NCI-H2029 treated with DMSO at 0.1 percent for 48 hours (cell line): ENCODE results near the gene OR1K1.
"Not testable (repeated sequence)": the region's sequence is repeated elsewhere in the genome, so short reads cannot be mapped to it uniquely, and the experiment has no call there.

Source experiments
- DNase-seq: peaks from one replicate; lab custom pipeline; 2025; lab: John Stamatoyannopoulos, UW

The OR1K1 gene

GRCh38 chr9:122800066-122801060 lies at the start of gene OR1K1:
Gene OR1K1 (plus strand): TSS chr9:122800123. CDS start chr9:122800123, 0 bp downstream.
- DNase-seq: no peak

GRCh38 chr9:122754825-122755224 lies 45.1 kb upstream of the OR1K1 start:
- no peak for DNase-seq

DNA sequence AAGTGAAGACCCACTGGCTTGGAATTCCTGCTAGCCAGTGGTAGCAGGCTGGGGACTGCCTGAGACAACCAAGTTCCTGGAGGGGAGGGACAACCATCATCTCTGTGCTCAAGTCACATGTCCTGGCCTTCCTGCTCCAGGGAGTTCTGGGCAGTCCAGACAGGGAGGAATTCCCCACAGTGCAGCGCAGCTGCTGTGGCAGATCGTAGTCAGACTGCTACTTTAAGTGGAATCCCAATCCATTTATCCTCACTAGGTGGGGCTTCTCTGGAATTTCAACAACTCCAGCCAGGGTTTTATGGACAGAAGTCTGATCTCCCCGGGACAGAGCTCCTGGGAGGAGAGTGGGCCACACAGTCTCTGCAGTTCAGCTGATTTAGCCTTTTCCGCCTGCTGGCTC lies 32.1 kb upstream of the OR1K1 start:
- DNase-seq: no peak

- DNase-seq: no peak
These were observed 22.9 kb upstream of the OR1K1 start for GRCh38 chr9:122777052-122777451.

GRCh38 chr9:122777935-122778627 lies 21.8 kb upstream of the OR1K1 start:
- no peak for DNase-seq

DNA sequence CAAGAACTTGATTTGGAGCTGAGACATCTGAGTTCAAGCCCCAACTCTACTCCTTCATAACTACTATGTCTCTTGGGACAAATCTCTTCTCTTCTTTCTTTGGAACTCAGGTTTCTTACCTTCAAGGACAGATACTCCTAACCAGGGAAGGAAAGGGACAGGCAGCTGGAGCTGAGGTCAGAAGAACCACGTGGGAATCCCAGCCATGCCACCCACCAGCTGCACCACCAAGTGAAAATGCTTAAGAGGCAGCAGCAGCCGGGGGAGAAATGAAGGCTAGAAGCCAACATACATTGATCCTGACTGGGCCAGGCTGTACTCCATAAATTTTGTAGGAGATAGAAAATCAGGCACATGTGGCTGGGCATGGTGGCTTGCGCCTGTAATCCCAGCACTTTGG lies 20.7 kb upstream of the OR1K1 start:
- DNase-seq: no peak

DNA sequence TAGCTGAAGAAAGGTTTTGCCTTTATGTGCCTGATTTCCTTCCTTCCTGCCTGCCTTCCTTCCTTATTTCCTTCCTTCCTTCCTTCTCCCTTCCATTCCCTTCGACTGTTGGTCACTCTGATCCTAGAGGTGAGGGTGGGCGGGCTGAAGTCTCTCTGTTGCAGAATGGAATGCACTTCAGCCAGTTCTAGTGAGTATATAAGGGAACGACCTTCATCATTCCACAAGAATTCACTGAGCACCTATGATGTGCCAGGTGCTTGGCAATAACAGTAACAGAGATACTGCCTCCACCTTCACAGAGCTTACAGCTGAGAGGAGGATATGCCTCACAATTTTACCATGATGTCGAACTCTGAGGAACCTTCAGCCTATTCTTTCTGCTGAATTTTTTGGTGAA lies 19.9 kb upstream of the OR1K1 start:
- no peak for DNase-seq

DNA sequence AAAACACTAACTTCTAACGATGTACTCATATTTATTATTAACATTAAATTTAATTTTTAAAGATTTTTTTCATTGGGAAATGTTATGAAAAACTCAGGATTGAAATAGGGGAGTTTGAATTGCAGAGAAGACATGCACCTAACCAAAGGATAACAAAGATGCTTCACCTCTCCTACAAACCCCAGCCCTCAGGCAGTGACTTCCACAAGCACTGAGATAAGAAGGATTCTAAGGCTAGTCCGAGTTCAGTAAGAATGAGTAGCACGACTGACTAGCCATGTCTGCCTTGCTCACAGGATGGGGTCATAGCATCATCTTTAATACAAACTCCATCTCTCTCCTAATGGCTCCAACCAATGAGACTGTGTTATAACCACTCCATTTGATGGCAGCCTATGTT lies 18.3 kb upstream of the OR1K1 start:
- no peak for DNase-seq

DNA sequence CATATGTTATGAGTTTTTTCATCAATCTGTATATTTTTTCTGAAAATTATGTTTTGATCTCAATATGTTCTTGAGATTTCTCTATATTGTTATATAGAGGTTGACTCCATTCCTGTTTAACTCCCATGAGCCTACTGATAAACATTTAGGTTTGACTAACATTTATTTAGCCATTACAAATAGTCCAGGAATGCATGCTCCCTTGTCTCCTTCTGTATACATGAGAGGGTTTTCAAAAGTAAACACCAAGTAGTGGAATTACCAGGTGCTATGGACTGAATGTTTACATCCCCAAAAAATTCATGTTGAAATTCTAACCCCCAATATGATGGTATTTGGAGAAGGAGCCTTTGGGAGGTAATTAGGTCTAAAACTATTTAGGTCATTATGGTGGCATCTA lies 14.7 kb upstream of the OR1K1 start:
- no peak for DNase-seq

DNA sequence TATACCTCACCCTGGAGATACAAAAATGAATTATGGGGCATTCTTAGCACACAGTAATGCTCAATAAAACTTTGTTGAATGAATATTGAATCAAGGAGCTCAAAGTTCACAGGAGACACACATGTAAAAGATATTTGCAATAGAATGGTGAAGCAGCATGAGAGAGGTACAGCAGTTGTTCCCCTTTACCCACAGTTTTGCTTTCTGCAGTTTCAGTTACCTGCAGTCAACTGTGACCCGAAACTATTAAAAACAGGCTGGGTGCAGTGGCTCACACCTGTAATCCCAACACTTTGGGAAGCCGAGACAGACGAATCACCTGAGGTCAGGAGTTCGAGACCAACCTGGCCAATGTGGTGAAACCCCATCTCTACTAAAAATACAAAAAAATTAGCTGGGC lies 13.6 kb upstream of the OR1K1 start:
- DNase-seq: no peak

DNA sequence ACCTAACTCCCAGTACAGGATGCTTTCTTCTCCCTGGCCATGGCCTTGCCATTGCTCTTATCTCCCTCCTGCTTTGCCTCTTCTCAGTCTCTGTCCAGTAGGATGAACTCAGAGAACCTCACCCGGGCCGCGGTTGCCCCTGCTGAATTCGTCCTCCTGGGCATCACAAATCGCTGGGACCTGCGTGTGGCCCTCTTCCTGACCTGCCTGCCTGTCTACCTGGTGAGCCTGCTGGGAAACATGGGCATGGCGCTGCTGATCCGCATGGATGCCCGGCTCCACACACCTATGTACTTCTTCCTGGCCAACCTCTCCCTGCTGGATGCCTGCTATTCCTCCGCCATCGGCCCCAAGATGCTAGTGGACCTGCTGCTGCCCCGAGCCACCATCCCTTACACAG lies 11.1 kb upstream of the OR1K1 start, which contains the start of gene OR5C1:
Gene OR5C1 (plus strand): TSS at position 103 of the 400 bp plus-strand sequence. CDS start 0 bp downstream, at position 103.
- no peak for DNase-seq

DNA sequence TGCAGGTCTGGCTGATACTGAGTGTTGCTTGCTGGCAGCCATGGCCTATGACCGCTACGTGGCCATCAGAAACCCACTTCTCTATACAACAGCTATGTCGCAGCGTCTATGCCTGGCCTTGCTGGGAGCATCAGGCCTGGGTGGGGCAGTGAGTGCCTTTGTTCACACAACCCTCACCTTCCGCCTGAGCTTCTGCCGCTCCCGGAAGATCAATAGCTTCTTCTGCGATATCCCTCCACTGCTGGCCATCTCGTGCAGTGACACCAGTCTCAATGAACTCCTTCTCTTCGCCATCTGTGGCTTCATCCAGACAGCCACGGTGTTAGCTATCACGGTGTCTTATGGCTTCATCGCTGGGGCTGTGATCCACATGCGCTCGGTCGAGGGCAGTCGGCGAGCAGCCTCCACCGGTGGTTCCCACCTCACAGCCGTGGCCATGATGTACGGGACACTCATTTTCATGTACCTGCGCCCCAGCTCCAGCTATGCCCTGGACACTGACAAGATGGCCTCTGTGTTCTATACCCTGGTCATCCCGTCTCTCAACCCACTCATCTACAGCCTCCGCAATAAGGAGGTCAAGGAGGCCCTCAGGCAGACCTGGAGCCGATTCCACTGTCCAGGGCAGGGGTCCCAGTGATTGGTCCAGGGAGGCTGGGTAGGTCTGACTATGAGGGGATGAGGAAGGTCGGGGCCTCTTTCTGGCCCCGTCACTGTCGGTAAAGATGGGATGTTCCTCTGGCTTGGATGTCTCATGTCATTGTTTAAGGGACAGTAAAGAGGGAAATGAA lies 10.5 kb upstream of the OR1K1 start:
- no peak for DNase-seq

- DNase-seq: no peak
These were observed 7.9 kb upstream of the OR1K1 start for GRCh38 chr9:122791872-122792669.

DNA sequence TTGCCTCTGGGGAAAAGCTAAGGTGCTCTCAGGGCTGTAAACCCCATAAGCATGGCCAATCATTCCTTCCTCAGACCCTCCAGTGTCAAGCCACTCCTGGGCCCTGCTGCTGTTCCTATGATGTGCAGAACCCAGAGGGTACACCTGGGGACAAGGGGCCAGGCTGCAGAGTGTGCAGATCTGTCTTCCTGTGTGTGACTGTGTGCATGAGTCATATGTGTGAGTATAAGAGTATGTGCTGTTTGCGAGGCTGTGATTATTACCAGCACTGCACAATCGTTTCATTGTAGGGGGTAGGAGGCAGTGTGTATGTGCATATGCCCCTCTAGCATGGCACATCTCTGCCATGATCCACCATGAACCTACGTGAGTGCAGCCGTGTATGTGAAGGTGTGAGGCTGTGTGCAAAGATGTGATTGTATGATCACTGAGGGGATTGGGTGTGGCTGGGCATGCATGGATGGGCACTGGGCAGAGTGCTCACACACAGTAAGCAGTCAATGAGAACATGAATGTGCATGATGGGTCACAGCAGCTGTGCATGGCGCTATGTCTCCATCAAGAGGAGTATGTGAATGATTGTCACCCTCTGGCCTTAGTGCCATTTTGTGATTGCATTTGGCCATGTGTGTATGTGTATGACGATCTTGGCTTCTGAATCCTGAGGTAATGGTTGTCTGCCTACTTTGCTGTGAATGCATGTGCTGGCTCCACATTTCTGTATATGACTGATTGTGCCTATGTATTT lies 2.4 kb upstream of the OR1K1 start:
- DNase-seq: no peak

DNA sequence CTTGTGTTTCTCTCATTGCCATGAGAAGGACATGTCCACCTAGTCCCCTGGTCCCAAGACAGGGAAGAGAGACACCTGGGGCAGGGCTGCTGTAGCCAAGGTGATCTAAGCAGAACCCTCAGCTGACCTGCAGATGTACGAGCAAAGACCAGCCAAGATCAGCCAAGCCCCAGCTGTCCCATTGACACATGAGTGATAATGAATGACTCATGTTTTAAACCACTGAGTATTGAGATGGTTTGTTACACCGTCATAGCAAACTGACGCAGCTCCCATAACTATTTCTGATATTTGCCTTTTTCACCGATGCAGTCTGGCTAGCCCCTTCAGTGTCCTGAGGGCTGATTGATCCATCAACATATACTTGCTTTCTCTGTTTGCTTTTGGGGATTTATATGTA lies 6.7 kb downstream of the OR1K1 start:
- DNase-seq: no peak

DNA sequence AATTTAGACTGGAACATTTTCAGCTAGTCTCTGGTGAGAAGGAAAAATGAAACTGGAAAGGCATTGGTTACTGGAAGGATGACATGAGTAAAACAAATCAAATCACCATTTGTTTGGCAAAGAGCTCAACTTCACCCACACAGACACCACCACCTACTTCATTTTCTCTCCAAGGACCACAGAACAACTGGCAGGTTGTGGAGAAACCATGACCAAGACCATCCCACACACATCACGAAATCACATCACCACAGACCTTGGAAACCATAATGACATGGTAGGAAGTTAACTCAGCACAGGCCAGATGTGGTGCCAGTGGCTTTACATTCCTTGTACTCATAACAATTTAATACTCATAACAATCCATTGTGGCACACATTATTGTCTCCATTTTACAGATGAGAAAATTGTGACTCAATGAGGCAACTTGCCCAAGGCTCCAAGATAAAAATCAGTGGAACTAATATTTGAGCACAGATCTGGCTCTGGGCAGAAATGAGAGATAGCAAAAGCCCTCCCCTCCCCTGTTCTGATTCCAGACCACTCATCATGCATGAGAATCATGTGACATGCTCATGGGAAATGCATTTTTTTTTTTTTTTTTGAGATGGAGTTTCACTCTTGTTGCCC lies 7.5 kb downstream of the OR1K1 start:
- no peak for DNase-seq

GRCh38 chr9:122808141-122808540 lies 8.2 kb downstream of the OR1K1 start:
- no peak for DNase-seq

- not testable (repeated sequence) for DNase-seq
These were observed 9.3 kb downstream of the OR1K1 start for GRCh38 chr9:122809261-122809660.

GRCh38 chr9:122810306-122810946 lies 10.5 kb downstream of the OR1K1 start:
- peak; percentile 92 for DNase-seq

DNA sequence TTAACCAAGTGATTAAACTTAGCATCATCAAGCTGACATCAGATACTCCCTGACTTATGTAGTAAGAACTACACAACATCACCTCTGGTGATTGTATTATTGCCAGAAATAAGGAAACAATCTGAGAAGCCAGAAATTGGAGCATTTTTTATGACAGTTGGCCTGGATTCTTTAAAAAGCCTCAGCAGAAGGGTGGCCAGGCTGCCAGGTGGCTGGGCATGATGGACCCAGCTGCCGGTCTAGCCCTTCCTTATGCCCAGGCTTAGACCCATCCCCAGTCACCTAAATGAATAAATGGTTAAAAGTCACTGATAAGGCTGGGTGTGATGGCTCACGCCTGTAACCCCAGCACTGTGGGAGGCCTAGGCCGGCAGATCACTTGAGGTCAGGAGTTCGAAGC lies 12.8 kb downstream of the OR1K1 start:
- no peak for DNase-seq
